ENCODE measurements around the gene OPCML.

DNA sequence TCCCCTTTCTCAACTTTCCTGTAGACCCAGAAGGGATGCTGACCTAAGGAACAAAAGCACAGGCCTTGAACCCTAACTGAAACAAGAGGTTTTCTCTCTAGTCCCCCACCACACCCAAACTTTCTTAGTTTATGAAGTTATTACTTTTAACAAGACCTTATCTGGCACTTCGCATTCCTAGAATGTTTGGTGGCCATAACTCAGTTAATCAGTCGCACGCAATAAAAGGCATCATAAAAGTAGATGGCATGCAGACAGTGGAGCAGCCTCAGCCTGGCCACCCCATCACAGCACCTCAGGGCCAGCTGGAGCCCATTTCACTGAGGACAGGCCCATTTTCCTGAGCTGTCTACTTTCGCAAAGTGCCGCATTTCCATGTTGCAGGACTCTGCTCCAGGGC lies 301.9 kb downstream of the OPCML start:
- TF ChIP-seq, protein P1, sequence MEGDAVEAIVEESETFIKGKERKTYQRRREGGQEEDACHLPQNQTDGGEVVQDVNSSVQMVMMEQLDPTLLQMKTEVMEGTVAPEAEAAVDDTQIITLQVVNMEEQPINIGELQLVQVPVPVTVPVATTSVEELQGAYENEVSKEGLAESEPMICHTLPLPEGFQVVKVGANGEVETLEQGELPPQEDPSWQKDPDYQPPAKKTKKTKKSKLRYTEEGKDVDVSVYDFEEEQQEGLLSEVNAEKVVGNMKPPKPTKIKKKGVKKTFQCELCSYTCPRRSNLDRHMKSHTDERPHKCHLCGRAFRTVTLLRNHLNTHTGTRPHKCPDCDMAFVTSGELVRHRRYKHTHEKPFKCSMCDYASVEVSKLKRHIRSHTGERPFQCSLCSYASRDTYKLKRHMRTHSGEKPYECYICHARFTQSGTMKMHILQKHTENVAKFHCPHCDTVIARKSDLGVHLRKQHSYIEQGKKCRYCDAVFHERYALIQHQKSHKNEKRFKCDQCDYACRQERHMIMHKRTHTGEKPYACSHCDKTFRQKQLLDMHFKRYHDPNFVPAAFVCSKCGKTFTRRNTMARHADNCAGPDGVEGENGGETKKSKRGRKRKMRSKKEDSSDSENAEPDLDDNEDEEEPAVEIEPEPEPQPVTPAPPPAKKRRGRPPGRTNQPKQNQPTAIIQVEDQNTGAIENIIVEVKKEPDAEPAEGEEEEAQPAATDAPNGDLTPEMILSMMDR (IDR thresholded peaks at IDR 0.05): no peak
- TF ChIP-seq POLR2A (IDR thresholded peaks at IDR 0.05): no peak
- TF ChIP-seq EP300 (IDR thresholded peaks at IDR 0.05; ENCODE audit: low read depth): no peak
- no peak for TF ChIP-seq POLR2AphosphoS5 (IDR thresholded peaks at IDR 0.05)

All from transverse colon (tissue), 4 donors.